ENCODE results near the gene PPP2R2B. TPM values are rescaled to one million over a fixed set of nuclear protein-coding genes. Genes with fewer than 3 reads are reported as not detected.

Gene PPP2R2B
- total and polyA plus RNA-seq, 12 donors = 0.35 to 11.7 (median 4.7) TPM

- DNase-seq = no peak
- intact Hi-C loops (cut with DNase I) = no loop called here
- no peaks in the 10 kb centered on the region for H3K36me3 ChIP-seq (replicated peaks in 1 of 2)
- no peak overlapping the region for H3K27ac ChIP-seq
- TF ChIP-seq POLR2A (IDR thresholded peaks at IDR 0.05) (no peak), CTCF (IDR thresholded peaks at IDR 0.05) (no peak)
- H3K27me3 ChIP-seq = no peaks in the 10 kb centered on the region
- H3K9me3 ChIP-seq (replicated peaks in 1 of 3) = no peaks in the 10 kb centered on the region
- 22 to 62% (median 38%) methylated on average over 3 of the region's 3 CpGs for WGBS, 4 donors
- no peak overlapping the region for H3K4me3 ChIP-seq
- peaks cover 7% of the 10 kb centered on the region in 2 donors for H3K4me1 ChIP-seq (replicated peaks in 1 of 2)
These were observed 18.2 kb downstream of the PPP2R2B start for GRCh38 chr5:146860213-146860893.

- no peaks in the 10 kb centered on the region for H3K4me1 ChIP-seq (replicated peaks in 1 of 2)
- no peaks in the 10 kb centered on the region for H3K9me3 ChIP-seq (replicated peaks in 1 of 3)
- no peaks in the 10 kb centered on the region for H3K27me3 ChIP-seq
- no peak for DNase-seq
- intact Hi-C loops (cut with DNase I) = no loop called here
- no peak overlapping the region for H3K27ac ChIP-seq
- H3K4me3 ChIP-seq = no peak overlapping the region
- TF ChIP-seq CTCF (IDR thresholded peaks at IDR 0.05) (no peak), POLR2A (IDR thresholded peaks at IDR 0.05) (no peak)
- no peaks in the 10 kb centered on the region for H3K36me3 ChIP-seq (replicated peaks in 1 of 2)
These were observed 26.5 kb downstream of the PPP2R2B start for GRCh38 chr5:146852089-146852488.

GRCh38 chr5:146851133-146851532, 27.4 kb downstream of the PPP2R2B start:
- no peaks in the 10 kb centered on the region for H3K9me3 ChIP-seq (replicated peaks in 1 of 3)
- DNase-seq = no peak
- no peaks in the 10 kb centered on the region for H3K36me3 ChIP-seq (replicated peaks in 1 of 2)
- H3K27ac ChIP-seq = no peak overlapping the region
- TF ChIP-seq CTCF (IDR thresholded peaks at IDR 0.05) (no peak), POLR2A (IDR thresholded peaks at IDR 0.05) (no peak)
- H3K4me1 ChIP-seq (replicated peaks in 1 of 2) = no peaks in the 10 kb centered on the region
- intact Hi-C loops (cut with DNase I) = no loop called here
- no peak overlapping the region for H3K4me3 ChIP-seq
- H3K27me3 ChIP-seq = no peaks in the 10 kb centered on the region

GRCh38 chr5:146849694-146850303, 28.8 kb downstream of the PPP2R2B start:
- intact Hi-C loops (cut with DNase I) = no loop called here

More at GRCh38 chr5:146849694-146850303, 28.8 kb downstream of the PPP2R2B start:
- H3K4me1 ChIP-seq (replicated peaks in 1 of 2) = no peaks in the 10 kb centered on the region
- no peaks in the 10 kb centered on the region for H3K36me3 ChIP-seq (replicated peaks in 1 of 2)
- DNase-seq = no peak
- H3K27ac ChIP-seq = no peak overlapping the region
- no peaks in the 10 kb centered on the region for H3K9me3 ChIP-seq (replicated peaks in 1 of 3)
- no peaks in the 10 kb centered on the region for H3K27me3 ChIP-seq
- WGBS, 4 donors = 63 to 81% (median 73%) methylated on average over 5 of the region's 5 CpGs
- H3K4me3 ChIP-seq = no peak overlapping the region
- TF ChIP-seq POLR2A (IDR thresholded peaks at IDR 0.05) (no peak), CTCF (IDR thresholded peaks at IDR 0.05) (no peak)
